OCI-LY1 (cell line): ENCODE measurements around the gene ZXDB.
"Not testable (repeated sequence)": the region's sequence is repeated elsewhere in the genome, so short reads cannot be mapped to it uniquely, and the experiment has no call there.

Experiments
- CTCF ChIP-seq: fragments of 200-600 bp; sonication (generic), shearing (Covaris generic); IDR thresholded peaks from 2 replicates; pipeline ENCODE4 v1.5.1; 2017; ENCODE audit warnings: mild to moderate bottlenecking, antibody characterized with exemption, low read length, moderate library complexity, mixed read lengths
- EZH2 ChIP-seq: fragments of 200-600 bp; sonication (generic), shearing (Covaris generic); IDR thresholded peaks from 2 replicates; pipeline ENCODE4 v1.8.0; 2017; ENCODE audit warnings: borderline replicate concordance, mixed run types, mild to moderate bottlenecking, antibody characterized with exemption, low read length, moderate library complexity, mixed read lengths

DNA sequence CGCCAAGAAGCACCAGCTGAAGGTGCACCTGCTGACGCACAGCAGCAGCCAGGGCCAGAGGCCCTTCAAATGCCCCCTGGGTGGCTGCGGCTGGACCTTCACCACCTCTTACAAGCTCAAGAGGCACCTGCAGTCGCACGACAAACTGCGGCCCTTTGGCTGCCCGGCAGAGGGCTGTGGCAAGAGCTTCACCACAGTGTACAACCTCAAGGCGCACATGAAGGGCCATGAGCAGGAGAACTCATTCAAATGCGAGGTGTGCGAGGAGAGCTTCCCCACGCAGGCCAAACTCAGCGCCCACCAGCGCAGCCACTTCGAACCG lies 1.0 kb downstream of the ZXDB start:
- not testable (repeated sequence) for TF ChIP-seq CTCF, EZH2
